ENCODE measurements around the gene MAGEF1. TPM values are rescaled to one million over a fixed set of nuclear protein-coding genes. Genes with fewer than 3 reads are reported as not detected.

The MAGEF1 gene
- total RNA-seq, 4 donors from 2014 or later: 48.8 to 70.8 (median 63.5) TPM

GRCh38 chr3:184746131-184747120, 34.6 kb upstream of the MAGEF1 start:
- Histone ChIP-seq H3K9me3 (no peaks in the 10 kb centered on the region), H3K4me1 (no peaks in the 10 kb centered on the region), H3K36me3 (no peaks in the 10 kb centered on the region), H3K4me3 (replicated peaks in 1 of 3) (no peak overlapping the region), H3K27ac (no peak overlapping the region), H3K27me3 (no peaks in the 10 kb centered on the region)
- TF ChIP-seq CTCF (IDR thresholded peaks at IDR 0.05) (no peak), POLR2A (IDR thresholded peaks at IDR 0.05) (no peak)
- intact Hi-C loops (cut with DNase I): no loop called here
- no peak for DNase-seq
- WGBS, 2 donors: 89 to 93% methylated on average over 14 of the region's 14 CpGs

- intact Hi-C loops (cut with DNase I): no loop called here
- H3K4me3 ChIP-seq (replicated peaks in 1 of 3): no peak overlapping the region
- DNase-seq: no peak
- no peaks in the 10 kb centered on the region for H3K27me3 ChIP-seq
- H3K4me1 ChIP-seq: no peaks in the 10 kb centered on the region
- no peak overlapping the region for H3K27ac ChIP-seq
- WGBS, 2 donors: 79 to 89% methylated on average over 11 of the region's 11 CpGs
- H3K9me3 ChIP-seq: no peaks in the 10 kb centered on the region
- no peaks in the 10 kb centered on the region for H3K36me3 ChIP-seq
- TF ChIP-seq POLR2A (IDR thresholded peaks at IDR 0.05) (no peak), CTCF (IDR thresholded peaks at IDR 0.05) (no peak)
Observed at GRCh38 chr3:184745526-184745925, 33.7 kb upstream of the MAGEF1 start.

GRCh38 chr3:184743248-184743647, 31.4 kb upstream of the MAGEF1 start:
- 88 to 94% methylated on average over 3 of the region's 3 CpGs for WGBS, 2 donors
- DNase-seq: no peak
- H3K27me3 ChIP-seq: no peaks in the 10 kb centered on the region
- TF ChIP-seq POLR2A (IDR thresholded peaks at IDR 0.05) (no peak), CTCF (IDR thresholded peaks at IDR 0.05) (no peak)
- no peak overlapping the region for H3K27ac ChIP-seq
- no peaks in the 10 kb centered on the region for H3K4me1 ChIP-seq
- intact Hi-C loops (cut with DNase I): no loop called here
- H3K36me3 ChIP-seq: no peaks in the 10 kb centered on the region
- no peaks in the 10 kb centered on the region for H3K9me3 ChIP-seq
- H3K4me3 ChIP-seq (replicated peaks in 1 of 3): no peak overlapping the region

- no peak for DNase-seq
- WGBS, 2 donors: 45 to 72% methylated on average over 4 of the region's 4 CpGs
- Histone ChIP-seq H3K27ac (no peak overlapping the region), H3K4me1 (no peaks in the 10 kb centered on the region), H3K36me3 (no peaks in the 10 kb centered on the region), H3K27me3 (no peaks in the 10 kb centered on the region), H3K4me3 (replicated peaks in 1 of 3) (no peak overlapping the region), H3K9me3 (no peaks in the 10 kb centered on the region)
- TF ChIP-seq CTCF (IDR thresholded peaks at IDR 0.05) (no peak), POLR2A (IDR thresholded peaks at IDR 0.05) (no peak)
- intact Hi-C loops (cut with DNase I): no loop called here
Observed at GRCh38 chr3:184742676-184743135, 30.8 kb upstream of the MAGEF1 start.
